Liver (tissue), 9 donors: Measurements from ENCODE around the gene TMEM232. TPM values are rescaled to one million over a fixed set of nuclear protein-coding genes. Genes with fewer than 3 reads are reported as not detected.

ENCODE experiments used
- DNase-seq: peaks from one replicate; pipeline ENCODE4 v3.0.0-alpha.2; 2017; ENCODE audit warnings: low spot score
- H3K27ac ChIP-seq, 2 donors: one replicate each; pipeline ENCODE4 v1.7.0; 2013; ENCODE audit warnings: inconsistent platforms in 2 of 2, low read length in 2 of 2, control low read depth in 1 of 2, low read depth in 1 of 2, mild to moderate bottlenecking in 1 of 2
- H3K27me3 ChIP-seq, 4 donors: one replicate each; pipeline versions ENCODE4 v1.6.1 to v1.7.0; 2013; ENCODE audit warnings: low read length in 3 of 4, inconsistent platforms in 1 of 4, mild to moderate bottlenecking in 1 of 4, moderate library complexity in 1 of 4; ENCODE audit not compliant: control insufficient read depth in 4 of 4, insufficient read depth in 4 of 4
- H3K36me3 ChIP-seq, 4 donors: one replicate each; pipeline versions ENCODE4 v1.6.1 to v1.7.0; 2013; ENCODE audit warnings: low read length in 3 of 4, mild to moderate bottlenecking in 3 of 4, low read depth in 1 of 4, moderate library complexity in 1 of 4; ENCODE audit not compliant: control insufficient read depth in 4 of 4, insufficient read depth in 3 of 4
- H3K4me1 ChIP-seq, 4 donors: one replicate each; pipeline versions ENCODE4 v1.6.1 to v1.7.0; 2013; ENCODE audit warnings: low read length in 3 of 4, mild to moderate bottlenecking in 3 of 4, moderate library complexity in 1 of 4; ENCODE audit not compliant: control insufficient read depth in 4 of 4, insufficient read depth in 4 of 4
- H3K4me3 ChIP-seq, 3 donors: one replicate each; pipeline versions ENCODE4 v1.6.1 to v1.7.0; 2013; ENCODE audit warnings: low read length in 3 of 3, control low read depth in 1 of 3, low read depth in 1 of 3, mild to moderate bottlenecking in 1 of 3
- H3K9ac ChIP-seq, 2 donors: one replicate each; pipeline ENCODE4 v1.7.0; 2013; ENCODE audit warnings: low read length in 2 of 2, mild to moderate bottlenecking in 2 of 2, moderate library complexity in 2 of 2, control low read depth in 1 of 2, low read depth in 1 of 2
- H3K9me3 ChIP-seq, 4 donors: one replicate each; pipeline versions ENCODE4 v1.6.1 to v1.7.0; 2013; ENCODE audit warnings: low read length in 3 of 4; ENCODE audit not compliant: control insufficient read depth in 4 of 4
- FOXA1 ChIP-seq: IDR thresholded peaks from 2 replicates; pipeline ENCODE4 v1.6.1; 2016; ENCODE audit warnings: antibody characterized with exemption
- FOXA2 ChIP-seq: IDR thresholded peaks from 2 replicates; pipeline ENCODE4 v1.6.1; 2016; ENCODE audit warnings: antibody characterized with exemption
- HNF4A ChIP-seq, 2 donors: conservative IDR thresholded peaks; 2 replicates each; pipeline ENCODE4 v1.6.1; 2016; ENCODE audit warnings: antibody characterized with exemption in 2 of 2, mild to moderate bottlenecking in 2 of 2
- HNF4G ChIP-seq: IDR thresholded peaks from 2 replicates; pipeline ENCODE4 v1.6.1; 2016; ENCODE audit warnings: antibody characterized with exemption
- NR2F2 ChIP-seq: IDR thresholded peaks from 2 replicates; pipeline ENCODE4 v1.6.1; 2016; ENCODE audit warnings: antibody characterized with exemption
- RAD21 ChIP-seq, 2 donors: IDR thresholded peaks; 2 replicates each; pipeline ENCODE4 v1.6.1; 2016; ENCODE audit warnings: antibody characterized with exemption in 2 of 2, mild to moderate bottlenecking in 2 of 2
- REST ChIP-seq: IDR thresholded peaks from 2 replicates; pipeline ENCODE4 v1.6.1; 2016; ENCODE audit warnings: antibody characterized with exemption, mild to moderate bottlenecking
- TAF1 ChIP-seq: conservative IDR thresholded peaks from 2 replicates; pipeline ENCODE4 v1.6.1; 2016; ENCODE audit warnings: antibody characterized with exemption, mild to moderate bottlenecking
- YY1 ChIP-seq: IDR thresholded peaks from 2 replicates; pipeline ENCODE4 v1.6.1; 2016; ENCODE audit warnings: antibody characterized with exemption, mild to moderate bottlenecking
- WGBS: extraction: QIAGEN DNeasy Blood & Tissue Kit; methylation state at CpG from one replicate; pipeline ENCODE4 v1.1.7; 2013; 5-methylcytosine and 5-hydroxymethylcytosine counted together
- polyA plus RNA-seq, 2 donors: library from polyadenylated mRNA; stranded (reverse) in 1 of 2; unstranded in 1 of 2; fragments of 200-250 nt in 1 of 2; fragments of >200 nt in 1 of 2; fragmentation: Nextera tagmentation in 1 of 2; extraction: Ambion mirVana in 1 of 2; gene quantifications; one replicate each; pipeline versions ENCODE4 v1.2.1 to v1.2.3, GENCODE V29; 2013 to 2015
- total RNA-seq, 2 donors: library from RNA; depleted of rRNA; stranded (reverse); fragments of >200 nt; gene quantifications; one replicate each; pipeline ENCODE4 v1.2.3, GENCODE V29; 2014
- TF ChIP-seq, protein P1 (sequence below): IDR thresholded peaks from 2 replicates; pipeline ENCODE4 v1.6.1; 2016; ENCODE audit warnings: antibody characterized with exemption
- TF ChIP-seq, protein P2 (sequence below): fragments of 150-350 bp; IDR thresholded peaks from 2 replicates; pipeline ENCODE4 v1.5.1; 2017; ENCODE audit warnings: improper control_type of control experiment, low read depth, low read length; ENCODE audit not compliant: missing input control
- donor health status: healthy.
- donor health status: healthy.
- donor health status: healthy.
- donor health status: healthy.
- donor health status: healthy.

The TMEM232 gene
- total and polyA plus RNA-seq, 4 donors = 0.39 to 2.5 (median 1.0) TPM

DNA sequence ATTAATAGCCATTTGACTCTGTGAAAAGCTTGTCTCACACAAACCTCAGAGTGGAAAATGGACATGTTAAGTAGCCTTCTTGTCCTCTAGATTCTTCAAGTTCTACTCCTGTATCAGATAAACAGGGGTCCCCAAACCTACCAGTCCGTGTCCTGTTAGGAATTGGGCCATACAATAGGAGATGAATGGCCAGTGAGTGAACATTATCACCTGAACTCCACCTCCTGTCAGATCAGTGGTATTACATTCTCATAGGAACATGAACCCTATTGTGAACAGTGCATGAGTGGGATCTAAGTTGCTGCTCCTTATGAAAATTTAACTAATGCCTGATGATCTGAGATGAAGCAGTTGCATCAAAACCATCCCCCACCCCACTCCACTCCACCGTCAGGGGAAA, 136.3 kb downstream of the TMEM232 start:
- Histone ChIP-seq H3K9me3 (no peaks in the 10 kb centered on the region), H3K4me3 (no peak overlapping the region), H3K9ac (no peak overlapping the region), H3K27me3 (no peaks in the 10 kb centered on the region), H3K4me1 (peaks cover 0 to 9% (median 6%) of the 10 kb centered on the region in 4 donors), H3K36me3 (no peaks in the 10 kb centered on the region), H3K27ac (no peak overlapping the region)
- no peak for DNase-seq
- TF ChIP-seq REST = no peak
- TF ChIP-seq RAD21 (IDR thresholded peaks at IDR 0.05) = peak; percentile 72 to 83
- TF ChIP-seq, protein P1, sequence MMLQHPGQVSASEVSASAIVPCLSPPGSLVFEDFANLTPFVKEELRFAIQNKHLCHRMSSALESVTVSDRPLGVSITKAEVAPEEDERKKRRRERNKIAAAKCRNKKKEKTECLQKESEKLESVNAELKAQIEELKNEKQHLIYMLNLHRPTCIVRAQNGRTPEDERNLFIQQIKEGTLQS = no peak
- TF ChIP-seq, protein P2, sequence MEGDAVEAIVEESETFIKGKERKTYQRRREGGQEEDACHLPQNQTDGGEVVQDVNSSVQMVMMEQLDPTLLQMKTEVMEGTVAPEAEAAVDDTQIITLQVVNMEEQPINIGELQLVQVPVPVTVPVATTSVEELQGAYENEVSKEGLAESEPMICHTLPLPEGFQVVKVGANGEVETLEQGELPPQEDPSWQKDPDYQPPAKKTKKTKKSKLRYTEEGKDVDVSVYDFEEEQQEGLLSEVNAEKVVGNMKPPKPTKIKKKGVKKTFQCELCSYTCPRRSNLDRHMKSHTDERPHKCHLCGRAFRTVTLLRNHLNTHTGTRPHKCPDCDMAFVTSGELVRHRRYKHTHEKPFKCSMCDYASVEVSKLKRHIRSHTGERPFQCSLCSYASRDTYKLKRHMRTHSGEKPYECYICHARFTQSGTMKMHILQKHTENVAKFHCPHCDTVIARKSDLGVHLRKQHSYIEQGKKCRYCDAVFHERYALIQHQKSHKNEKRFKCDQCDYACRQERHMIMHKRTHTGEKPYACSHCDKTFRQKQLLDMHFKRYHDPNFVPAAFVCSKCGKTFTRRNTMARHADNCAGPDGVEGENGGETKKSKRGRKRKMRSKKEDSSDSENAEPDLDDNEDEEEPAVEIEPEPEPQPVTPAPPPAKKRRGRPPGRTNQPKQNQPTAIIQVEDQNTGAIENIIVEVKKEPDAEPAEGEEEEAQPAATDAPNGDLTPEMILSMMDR = peak; percentile 52
- WGBS = 26% methylated on average over 2 of the region's 2 CpGs

DNA sequence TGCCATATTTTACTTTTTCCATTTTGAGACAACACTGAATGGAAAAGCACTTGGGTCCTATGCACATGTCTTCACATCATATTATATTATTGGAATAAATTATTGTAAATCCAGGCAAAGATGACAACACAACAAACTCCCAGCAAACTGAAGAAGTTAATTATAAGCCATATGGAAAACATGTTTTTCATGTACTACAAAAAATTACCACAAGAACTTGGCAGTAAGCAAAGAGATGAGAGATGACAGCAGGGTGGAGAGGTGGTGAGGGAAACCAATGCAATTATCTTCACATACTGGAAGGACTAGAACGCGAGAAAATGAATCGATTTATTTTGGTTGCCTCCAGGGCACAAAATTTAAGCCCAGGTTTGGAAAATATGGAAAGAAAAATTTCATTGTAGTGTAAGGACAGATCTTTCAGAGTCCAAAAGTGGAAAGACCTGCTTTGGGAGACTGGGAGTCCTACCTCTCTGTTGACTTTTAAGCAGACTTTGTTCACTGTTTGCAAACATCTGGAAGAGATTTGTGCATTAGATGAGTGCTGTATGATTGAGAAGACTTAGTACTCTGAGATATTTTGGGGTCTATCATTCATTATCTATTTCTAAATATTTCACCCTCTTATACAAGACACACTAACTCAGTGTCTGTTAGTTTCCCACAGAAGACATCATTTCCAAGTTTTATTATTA, 138.0 kb downstream of the TMEM232 start:
- Histone ChIP-seq H3K9me3 (no peaks in the 10 kb centered on the region), H3K36me3 (no peaks in the 10 kb centered on the region), H3K4me1 (peaks cover 0 to 9% (median 6%) of the 10 kb centered on the region in 4 donors), H3K27me3 (no peaks in the 10 kb centered on the region), H3K4me3 (no peak overlapping the region), H3K27ac (no peak overlapping the region), H3K9ac (no peak overlapping the region)
- WGBS = 68% methylated on average over 3 of the region's 3 CpGs
- no peak for TF ChIP-seq HNF4G
- TF ChIP-seq NR2F2 = no peak
- TF ChIP-seq TAF1 = no peak
- TF ChIP-seq YY1 = no peak
- TF ChIP-seq RAD21 (IDR thresholded peaks at IDR 0.05) = no peak
- no peak for TF ChIP-seq FOXA2
- TF ChIP-seq HNF4A (conservative IDR thresholded peaks at IDR 0.05) = peak; percentile 53 to 67
- TF ChIP-seq, protein P2 = no peak
- TF ChIP-seq FOXA1 = no peak
- DNase-seq = no peak
